Glutamatergic neuron (in vitro differentiated cells): ENCODE results near the gene SARDH. TPM values are rescaled to one million over a fixed set of nuclear protein-coding genes. Genes with fewer than 3 reads are reported as not detected.

Experiments used
- DNase-seq: peaks from one replicate; pipeline ENCODE4 v3.0.0; 2022
- H3K27ac Mint-ChIP-seq: one replicate; pipeline ENCODE4 v1.8.0; 2020; ENCODE audit warnings: mild to moderate bottlenecking, mixed read lengths, inconsistent platforms; ENCODE audit not compliant: unreplicated experiment
- H3K27me3 Mint-ChIP-seq: one replicate; pipeline ENCODE4 v1.8.0; 2020; ENCODE audit warnings: mild to moderate bottlenecking, moderate library complexity, mixed read lengths, inconsistent platforms; ENCODE audit not compliant: unreplicated experiment
- H3K36me3 Mint-ChIP-seq: one replicate; pipeline ENCODE4 v1.8.0; 2020; ENCODE audit warnings: mild to moderate bottlenecking, mixed read lengths, inconsistent platforms; ENCODE audit not compliant: unreplicated experiment
- H3K4me1 Mint-ChIP-seq: one replicate; pipeline ENCODE4 v1.8.0; 2020; ENCODE audit warnings: mild to moderate bottlenecking, low read depth, mixed read lengths, inconsistent platforms; ENCODE audit not compliant: unreplicated experiment
- H3K4me3 Mint-ChIP-seq: one replicate; pipeline ENCODE4 v1.8.0; 2020; ENCODE audit warnings: mild to moderate bottlenecking, mixed read lengths, inconsistent platforms; ENCODE audit not compliant: unreplicated experiment
- H3K9me3 Mint-ChIP-seq: one replicate; pipeline ENCODE4 v1.8.0; 2020; ENCODE audit warnings: mild to moderate bottlenecking, moderate library complexity, mixed read lengths, inconsistent platforms; ENCODE audit not compliant: unreplicated experiment
- total RNA-seq: library from RNA; stranded (reverse); fragmentation: NEBNext Ultra II Directional; extraction: Animal tissue kit (Norgen Biotek cat#: 25700); gene quantifications from one replicate; pipeline ENCODE4 v1.2.1, GENCODE V29; 2021; ENCODE audit not compliant: unreplicated experiment
- TF ChIP-seq, protein P1 (sequence below): fragments of 200-600 bp; sonication (generic); IDR thresholded peaks from one replicate; pipeline ENCODE4 v1.5.0; 2021; ENCODE audit not compliant: partially characterized antibody, unreplicated experiment

Gene SARDH
- total RNA-seq, 1 donor from 2014 or later: 2.0 TPM

DNA sequence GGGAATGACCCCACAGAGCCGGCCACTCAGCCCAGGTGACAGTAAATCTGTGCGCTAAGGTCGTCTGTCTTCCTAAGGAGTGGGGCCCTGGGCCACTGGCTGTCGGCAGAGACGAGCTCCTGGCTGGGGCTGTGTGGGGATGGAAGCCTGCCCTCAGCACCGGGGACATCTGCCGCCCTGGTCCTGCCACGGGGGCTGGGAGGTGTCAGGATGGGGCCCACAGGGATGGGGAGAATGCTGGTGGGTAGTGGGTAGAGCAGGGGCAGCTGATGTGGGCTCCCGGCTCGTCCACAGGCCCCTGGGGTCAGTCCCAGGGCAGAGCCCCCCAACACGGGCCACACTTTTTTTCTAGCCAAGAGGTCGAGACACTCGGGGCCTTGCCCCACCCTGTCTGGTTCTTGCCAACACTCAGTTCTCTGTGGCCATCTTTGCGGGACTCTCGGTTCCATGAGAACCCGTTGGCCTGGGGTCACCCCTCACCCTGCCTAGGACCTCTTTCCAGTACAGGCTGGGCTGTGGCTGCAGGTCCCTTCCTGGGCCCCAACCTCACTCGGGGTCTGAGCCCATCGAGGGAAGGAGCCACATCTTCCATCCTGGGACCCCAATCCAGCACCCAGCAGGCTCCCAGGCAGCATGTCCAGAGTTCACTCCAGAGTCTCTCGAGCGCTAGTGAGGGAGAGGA is 57.0 kb downstream of the SARDH start:
- H3K4me3 Mint-ChIP-seq: no peak overlapping the region
- TF ChIP-seq, protein P1, sequence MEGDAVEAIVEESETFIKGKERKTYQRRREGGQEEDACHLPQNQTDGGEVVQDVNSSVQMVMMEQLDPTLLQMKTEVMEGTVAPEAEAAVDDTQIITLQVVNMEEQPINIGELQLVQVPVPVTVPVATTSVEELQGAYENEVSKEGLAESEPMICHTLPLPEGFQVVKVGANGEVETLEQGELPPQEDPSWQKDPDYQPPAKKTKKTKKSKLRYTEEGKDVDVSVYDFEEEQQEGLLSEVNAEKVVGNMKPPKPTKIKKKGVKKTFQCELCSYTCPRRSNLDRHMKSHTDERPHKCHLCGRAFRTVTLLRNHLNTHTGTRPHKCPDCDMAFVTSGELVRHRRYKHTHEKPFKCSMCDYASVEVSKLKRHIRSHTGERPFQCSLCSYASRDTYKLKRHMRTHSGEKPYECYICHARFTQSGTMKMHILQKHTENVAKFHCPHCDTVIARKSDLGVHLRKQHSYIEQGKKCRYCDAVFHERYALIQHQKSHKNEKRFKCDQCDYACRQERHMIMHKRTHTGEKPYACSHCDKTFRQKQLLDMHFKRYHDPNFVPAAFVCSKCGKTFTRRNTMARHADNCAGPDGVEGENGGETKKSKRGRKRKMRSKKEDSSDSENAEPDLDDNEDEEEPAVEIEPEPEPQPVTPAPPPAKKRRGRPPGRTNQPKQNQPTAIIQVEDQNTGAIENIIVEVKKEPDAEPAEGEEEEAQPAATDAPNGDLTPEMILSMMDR: no peak

DNA sequence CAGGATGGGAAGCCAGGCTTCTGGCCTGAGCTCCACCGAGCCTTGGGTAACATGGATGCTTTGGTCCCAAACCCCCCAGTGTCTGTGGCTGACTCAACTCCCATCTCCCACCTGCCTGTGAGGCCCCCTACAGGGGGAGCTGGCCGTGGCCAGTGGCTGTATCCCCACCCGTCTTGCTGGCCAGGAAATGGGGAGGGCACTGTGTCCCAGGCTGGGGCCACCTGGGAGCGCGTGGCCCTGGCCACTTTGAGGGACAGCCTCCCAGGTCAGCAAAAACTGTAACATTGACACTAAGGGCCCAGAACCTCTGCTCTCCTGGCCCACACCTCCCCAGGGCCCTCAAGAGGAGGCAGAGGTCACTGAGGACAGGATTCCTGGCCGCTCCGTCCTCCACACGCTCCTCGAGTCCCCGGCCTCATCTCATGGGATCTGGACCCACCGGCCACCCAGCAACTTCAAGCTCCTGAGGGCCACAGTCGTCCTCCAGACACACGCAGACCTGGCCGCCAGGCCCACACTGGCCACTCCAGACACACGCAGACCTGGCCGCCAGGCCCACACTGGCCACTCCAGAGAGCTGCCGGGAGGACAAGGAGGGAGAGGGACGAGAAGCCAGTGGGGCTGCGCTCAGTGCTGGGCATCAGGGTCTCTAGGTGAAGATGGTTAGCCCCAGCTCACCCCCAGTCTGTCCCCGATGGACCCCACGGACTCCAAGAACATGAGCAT is 57.7 kb downstream of the SARDH start:
- H3K4me3 Mint-ChIP-seq: no peak overlapping the region
- H3K27ac Mint-ChIP-seq: no peak overlapping the region
- peaks cover 4% of the 10 kb centered on the region for H3K9me3 Mint-ChIP-seq
- peaks cover 23% of the 10 kb centered on the region for H3K4me1 Mint-ChIP-seq
- H3K36me3 Mint-ChIP-seq: no peaks in the 10 kb centered on the region
- peaks cover 3% of the 10 kb centered on the region for H3K27me3 Mint-ChIP-seq
- TF ChIP-seq, protein P1: no peak
- DNase-seq: peak; percentile 7

More for the DNA sequence above, 57.0 kb downstream of the SARDH start:
- peak; percentile 13 for DNase-seq
- Mint-ChIP-seq H3K36me3 (no peaks in the 10 kb centered on the region), H3K4me1 (peaks cover 23% of the 10 kb centered on the region), H3K27ac (no peak overlapping the region), H3K9me3 (peaks cover 4% of the 10 kb centered on the region), H3K27me3 (peaks cover 3% of the 10 kb centered on the region)

DNA sequence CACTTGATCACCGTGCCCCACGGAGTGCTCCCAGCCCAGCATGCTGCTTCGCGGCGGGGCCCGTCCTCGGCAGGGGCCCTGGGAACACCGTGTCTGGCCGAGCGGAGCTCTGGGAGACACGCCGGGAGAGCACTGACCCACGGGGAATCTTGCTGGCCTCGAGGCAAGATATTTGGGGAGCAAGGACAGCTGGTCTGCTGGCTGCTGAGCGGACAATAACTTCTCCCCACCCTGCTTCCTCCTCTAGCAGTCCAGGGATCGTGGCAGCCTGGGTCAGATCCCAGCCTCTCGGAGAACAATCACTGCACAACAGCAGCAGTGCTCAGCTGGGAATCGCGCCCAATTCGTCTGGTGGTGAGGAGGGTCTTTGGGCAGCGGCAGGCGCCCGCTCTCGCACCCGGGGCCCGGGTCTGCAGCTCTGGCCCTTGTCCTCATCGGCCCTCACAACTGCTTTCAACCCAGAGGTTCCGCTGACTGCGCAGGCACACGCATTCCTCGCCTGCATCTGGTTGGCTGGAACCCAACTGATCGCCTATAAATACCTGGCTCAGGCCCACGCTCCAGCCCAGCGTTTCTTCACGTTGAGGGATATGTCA is 58.6 kb downstream of the SARDH start:
- TF ChIP-seq, protein P1: no peak
- H3K4me1 Mint-ChIP-seq: peaks cover 16% of the 10 kb centered on the region
- peaks cover 3% of the 10 kb centered on the region for H3K27me3 Mint-ChIP-seq
- peak; percentile 12 for DNase-seq
- H3K36me3 Mint-ChIP-seq: no peaks in the 10 kb centered on the region
- no peak overlapping the region for H3K27ac Mint-ChIP-seq
- no peak overlapping the region for H3K4me3 Mint-ChIP-seq
- peaks cover 6% of the 10 kb centered on the region for H3K9me3 Mint-ChIP-seq

GRCh38 chr9:133679056-133679455 is 59.1 kb downstream of the SARDH start:
- TF ChIP-seq, protein P1: no peak
- peaks cover 3% of the 10 kb centered on the region for H3K27me3 Mint-ChIP-seq
- peak; percentile 23 for DNase-seq
- H3K9me3 Mint-ChIP-seq: peaks cover 6% of the 10 kb centered on the region
- H3K36me3 Mint-ChIP-seq: no peaks in the 10 kb centered on the region
- peaks cover 16% of the 10 kb centered on the region for H3K4me1 Mint-ChIP-seq
- no peak overlapping the region for H3K4me3 Mint-ChIP-seq
- H3K27ac Mint-ChIP-seq: no peak overlapping the region
